ENCODE measurements around the gene JADE3.

JADE3 gene

DNA sequence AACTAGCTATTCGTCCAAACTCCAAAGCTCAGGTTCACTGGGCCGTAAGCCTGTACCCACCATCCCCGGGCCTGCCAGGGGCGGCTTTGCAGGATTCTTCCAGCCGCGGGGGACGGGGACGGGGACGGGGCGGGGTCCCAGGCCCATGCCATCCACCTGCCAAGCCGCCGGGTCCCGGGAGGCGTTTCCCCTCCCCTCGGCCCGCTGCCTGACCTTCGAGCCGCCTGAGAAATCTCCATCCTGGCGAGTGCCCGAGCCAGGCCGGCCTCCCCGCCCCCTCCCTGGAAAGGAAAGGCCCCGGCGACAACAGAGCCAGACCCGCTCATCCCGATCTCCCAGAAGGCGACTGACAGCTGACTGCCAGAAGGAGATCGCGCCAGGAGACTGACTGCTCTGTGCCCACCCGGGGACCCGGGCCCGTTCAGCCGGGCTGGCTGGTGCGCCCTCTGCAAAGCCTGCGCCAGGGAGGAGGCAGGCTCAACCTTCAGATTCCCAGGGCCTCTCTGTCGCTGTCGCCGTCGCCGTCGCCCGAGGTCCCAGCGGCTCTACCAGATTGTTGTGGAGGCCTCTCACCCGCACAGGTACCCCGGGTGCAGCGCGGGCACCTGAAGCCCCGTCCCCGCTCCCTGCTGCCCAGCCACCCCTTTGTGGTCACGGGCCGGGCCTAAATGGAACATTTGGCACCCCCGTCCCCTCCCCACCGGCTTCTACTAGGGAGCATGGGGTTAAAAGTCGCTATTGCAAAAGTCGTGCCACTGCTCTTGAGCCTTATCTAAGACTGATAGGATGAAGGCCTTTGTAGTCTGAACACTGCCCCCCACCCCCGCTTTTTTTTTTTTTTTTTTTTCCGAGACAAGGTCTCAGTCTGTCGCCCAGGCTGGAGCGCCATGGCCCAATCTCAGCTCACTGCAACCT, 166.2 kb downstream of the JADE3 start, which contains the start of gene RGN:
Gene RGN (plus strand): TSS at position 315 of the 915 bp plus-strand sequence. CDS start 2,702 bp downstream, outside the sequence.
- DNase-seq (ENCODE audit: low read depth in 1 of 2, low spot score in 1 of 2) = no peak
- no peaks in the 10 kb centered on the region for H3K27me3 ChIP-seq (ENCODE audit: insufficient read depth, poor library complexity, severe bottlenecking)
- no peak within 1 kb of the TSS for H3K4me3 ChIP-seq (replicated peaks; ENCODE audit: insufficient read depth, low read length)
- TF ChIP-seq POLR2AphosphoS5 (IDR thresholded peaks at IDR 0.05; ENCODE audit: low read depth) (no peak), GABPA (IDR thresholded peaks at IDR 0.05; ENCODE audit: low read depth) (no peak), CTCF (IDR thresholded peaks at IDR 0.05; ENCODE audit: insufficient read depth, low read length) (no peak), REST (IDR thresholded peaks at IDR 0.05; ENCODE audit: insufficient replicate concordance, low read depth) (no peak), SPI1 (IDR thresholded peaks at IDR 0.05; ENCODE audit: borderline replicate concordance, low read depth) (no peak)
- no peak within 1 kb of the TSS for H3K27ac ChIP-seq (replicated peaks)

- Histone ChIP-seq H3K4me3 (replicated peaks; ENCODE audit: insufficient read depth, low read length) (no peak overlapping the region), H3K27me3 (ENCODE audit: insufficient read depth, poor library complexity, severe bottlenecking) (no peaks in the 10 kb centered on the region), H3K27ac (replicated peaks) (no peak overlapping the region)
- no peak for DNase-seq (ENCODE audit: low read depth in 1 of 2, low spot score in 1 of 2)
- no peak for TF ChIP-seq CTCF (IDR thresholded peaks at IDR 0.05; ENCODE audit: insufficient read depth, low read length)
- no peak for TF ChIP-seq SPI1 (IDR thresholded peaks at IDR 0.05; ENCODE audit: borderline replicate concordance, low read depth)
- no peak for TF ChIP-seq POLR2AphosphoS5 (IDR thresholded peaks at IDR 0.05; ENCODE audit: low read depth)
- TF ChIP-seq REST (IDR thresholded peaks at IDR 0.05; ENCODE audit: insufficient replicate concordance, low read depth) = no peak
- TF ChIP-seq GABPA (IDR thresholded peaks at IDR 0.05; ENCODE audit: low read depth) = no peak
Measured at GRCh38 chrX:47080215-47080914, 168.1 kb downstream of the JADE3 start.

DNA sequence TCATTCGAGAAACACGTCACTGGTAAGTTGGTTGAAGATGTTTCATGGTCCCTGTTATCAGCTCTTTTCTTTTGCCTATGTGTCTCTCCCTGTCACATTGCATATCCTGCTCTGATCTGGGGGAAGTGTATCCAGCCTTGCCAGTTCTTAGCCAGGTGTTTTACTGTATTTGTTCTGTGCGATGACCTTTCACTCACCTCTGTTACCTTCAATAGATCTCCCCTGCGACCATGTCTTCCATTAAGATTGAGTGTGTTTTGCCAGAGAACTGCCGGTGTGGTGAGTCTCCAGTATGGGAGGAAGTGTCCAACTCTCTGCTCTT, 168.7 kb downstream of the JADE3 start:
- H3K27me3 ChIP-seq (ENCODE audit: insufficient read depth, poor library complexity, severe bottlenecking) = no peaks in the 10 kb centered on the region
- no peak overlapping the region for H3K27ac ChIP-seq (replicated peaks)
- no peak overlapping the region for H3K4me3 ChIP-seq (replicated peaks; ENCODE audit: insufficient read depth, low read length)
- TF ChIP-seq REST (IDR thresholded peaks at IDR 0.05; ENCODE audit: insufficient replicate concordance, low read depth) = no peak
- TF ChIP-seq GABPA (IDR thresholded peaks at IDR 0.05; ENCODE audit: low read depth) = no peak
- no peak for TF ChIP-seq SPI1 (IDR thresholded peaks at IDR 0.05; ENCODE audit: borderline replicate concordance, low read depth)
- no peak for TF ChIP-seq POLR2AphosphoS5 (IDR thresholded peaks at IDR 0.05; ENCODE audit: low read depth)
- TF ChIP-seq CTCF (IDR thresholded peaks at IDR 0.05; ENCODE audit: insufficient read depth, low read length) = no peak
- DNase-seq (ENCODE audit: low read depth in 1 of 2, low spot score in 1 of 2) = no peak
